Spleen (tissue), 11 donors: Measurements from ENCODE around the gene MUC16. TPM values are rescaled to one million over a fixed set of nuclear protein-coding genes. Genes with fewer than 3 reads are reported as not detected.

Experiments
- DNase-seq: peaks from one replicate; pipeline ENCODE4 v3.0.0-alpha.2; 2020
- H3K27ac ChIP-seq, 8 donors: fragments of 200-600 bp; sonication (generic) in 7 of 8; 1 replicate in 4 of 8; 2 replicates in 4 of 8; pipeline versions ENCODE4 v1.5.0 to v1.8.0; 2016 to 2021; ENCODE audit warnings: inconsistent platforms in 4 of 8, mild to moderate bottlenecking in 4 of 8, moderate library complexity in 1 of 8
- H3K27me3 ChIP-seq, 7 donors: fragments of 200-600 bp; sonication (generic) in 6 of 7; replicated peaks in 1 of 7; 1 replicate in 4 of 7; 2 replicates in 3 of 7; pipeline versions ENCODE4 v1.5.0 to v1.8.0; 2016 to 2021; ENCODE audit warnings: inconsistent platforms in 3 of 7, mild to moderate bottlenecking in 1 of 7
- H3K36me3 ChIP-seq, 6 donors: fragments of 200-600 bp; sonication (generic) in 5 of 6; 1 replicate in 4 of 6; 2 replicates in 2 of 6; pipeline versions ENCODE4 v1.5.0 to v1.8.0; 2016 to 2021; ENCODE audit warnings: inconsistent platforms in 2 of 6
- H3K4me1 ChIP-seq, 6 donors: fragments of 200-600 bp; sonication (generic) in 5 of 6; 1 replicate in 3 of 6; 2 replicates in 3 of 6; pipeline versions ENCODE4 v1.5.0 to v1.8.0; 2016 to 2021; ENCODE audit warnings: inconsistent platforms in 3 of 6
- H3K4me3 ChIP-seq, 8 donors: fragments of 200-600 bp; sonication (generic) in 7 of 8; 1 replicate in 4 of 8; 2 replicates in 4 of 8; pipeline versions ENCODE4 v1.5.0 to v1.8.0; 2016 to 2021; ENCODE audit warnings: inconsistent platforms in 4 of 8, mild to moderate bottlenecking in 4 of 8, moderate library complexity in 2 of 8
- H3K9me3 ChIP-seq, 8 donors: fragments of 200-600 bp; sonication (generic) in 7 of 8; 1 replicate in 4 of 8; 2 replicates in 4 of 8; pipeline versions ENCODE4 v1.5.0 to v1.8.0; 2016 to 2021; ENCODE audit warnings: inconsistent platforms in 4 of 8
- CTCF ChIP-seq, 11 experiments: fragments of 200-600 bp in 7 of 11; fragments of 450-650 bp in 4 of 11; sonication (generic) in 4 of 11; IDR thresholded peaks in 8 of 11; conservative IDR thresholded peaks in 3 of 11; 1 replicate in 7 of 11; 2 replicates in 4 of 11; pipeline versions ENCODE4 v1.4.0 to v1.8.0; 2016 to 2021; ENCODE audit warnings: antibody characterized with exemption in 11 of 11, inconsistent platforms in 4 of 11, mild to moderate bottlenecking in 1 of 11
- POLR2A ChIP-seq, 3 donors: fragments of 450-650 bp; IDR thresholded peaks; one replicate each; pipeline ENCODE4 v1.5.1; 2017; ENCODE audit warnings: antibody characterized with exemption in 3 of 3, mild to moderate bottlenecking in 1 of 3
- POLR2AphosphoS5 ChIP-seq, 3 donors: sonication (generic); formaldehyde crosslinking; IDR thresholded peaks; one replicate each; pipeline ENCODE4 v1.5.1; 2017; ENCODE audit warnings: antibody characterized with exemption in 3 of 3
- WGBS, 5 donors: extraction: QIAGEN DNeasy Blood & Tissue Kit in 3 of 5; methylation state at CpG; one replicate each; pipeline versions ENCODE4 v1.1.5 to v1.1.7; 2013 to 2018; 5-methylcytosine and 5-hydroxymethylcytosine counted together
- intact Hi-C: fragments of 100-400 bp; cut with DNase I; formaldehyde crosslinking; loops from one replicate; pipeline ENCODE4 v1.15.0; 2023; ENCODE audit warnings: low total_unique reads
- polyA plus RNA-seq, 3 donors: library from polyadenylated mRNA; stranded (reverse); fragments of 200-250 nt; gene quantifications; one replicate each; pipeline ENCODE4 v1.2.1, GENCODE V29; 2013
- total RNA-seq, 7 donors: library from RNA; depleted of rRNA in 3 of 7; stranded (reverse); fragments of >200 nt in 3 of 7; fragmentation: NEBNext Ultra II Directional in 4 of 7; extraction: Animal tissue kit (Norgen Biotek cat#: 25700) in 4 of 7; gene quantifications; one replicate each; pipeline versions ENCODE4 v1.1.0 to v1.2.1, GENCODE V29; 2016 to 2021
- donor health status: healthy with polysubstance abuse.
- donor health status: DM: no; HTN: no; CAD: no; lungs with moderate emphysema.
- donor health status: DM: no; HTN: no; CAD: no.
- donor health status: Bipolar disorder and iron deficiency.
- donor health status: healthy.
- donor health status: DM: no; HTN: no; CAD: no.
- donor health status: DM: yes; HTN: yes; CAD: no.

MUC16 gene
- total and polyA plus RNA-seq, 10 donors = 0.02 to 0.54 (median 0.09) TPM; not detected in 2

- Histone ChIP-seq H3K4me1 (no peaks in the 10 kb centered on the region), H3K27me3 (peaks cover 0 to 35% (median 0%) of the 10 kb centered on the region in 7 donors), H3K4me3 (no peak overlapping the region), H3K9me3 (no peaks in the 10 kb centered on the region), H3K27ac (no peak overlapping the region), H3K36me3 (no peaks in the 10 kb centered on the region)
- intact Hi-C loops = no loop called here
- WGBS, 5 donors = 85 to 90% (median 89%) methylated on average over 8 of the region's 8 CpGs
- no peak for DNase-seq
- TF ChIP-seq POLR2A (IDR thresholded peaks at IDR 0.05) (no peak), POLR2AphosphoS5 (IDR thresholded peaks at IDR 0.05) (no peak), CTCF (IDR thresholded peaks at IDR 0.05 in 8 of 11, conservative IDR thresholded peaks at IDR 0.05 in 3 of 11) (no peak)
Measured at GRCh38 chr19:9037400-9038062, 27.3 kb upstream of the MUC16 start.

GRCh38 chr19:9032136-9032631, 22.0 kb upstream of the MUC16 start:
- Histone ChIP-seq H3K4me1 (no peaks in the 10 kb centered on the region), H3K36me3 (no peaks in the 10 kb centered on the region), H3K9me3 (no peaks in the 10 kb centered on the region), H3K27ac (no peak overlapping the region), H3K27me3 (peaks cover 0 to 20% (median 0%) of the 10 kb centered on the region in 7 donors), H3K4me3 (no peak overlapping the region)
- WGBS, 5 donors = 70 to 80% (median 77%) methylated on average over 4 to 5 of the region's 5 CpGs
- intact Hi-C loops = no loop called here
- TF ChIP-seq CTCF (IDR thresholded peaks at IDR 0.05 in 8 of 11, conservative IDR thresholded peaks at IDR 0.05 in 3 of 11) (no peak), POLR2A (IDR thresholded peaks at IDR 0.05) (no peak)
- DNase-seq = no peak

GRCh38 chr19:9018163-9018875, 8.1 kb upstream of the MUC16 start:
- H3K9me3 ChIP-seq = peaks cover 0 to 14% (median 0%) of the 10 kb centered on the region in 8 donors
- H3K36me3 ChIP-seq = no peaks in the 10 kb centered on the region
- TF ChIP-seq POLR2AphosphoS5 (IDR thresholded peaks at IDR 0.05) = no peak
- no peak for TF ChIP-seq CTCF (IDR thresholded peaks at IDR 0.05 in 8 of 11, conservative IDR thresholded peaks at IDR 0.05 in 3 of 11)
- TF ChIP-seq POLR2A (IDR thresholded peaks at IDR 0.05) = no peak
- no peak overlapping the region for H3K27ac ChIP-seq
- intact Hi-C loops = no loop called here
- WGBS, 5 donors = 85 to 91% (median 87%) methylated on average over 26 to 27 of the region's 27 CpGs
- H3K27me3 ChIP-seq = peaks cover 0 to 8% (median 0%) of the 10 kb centered on the region in 7 donors
- no peak for DNase-seq
- no peak overlapping the region for H3K4me3 ChIP-seq
- no peaks in the 10 kb centered on the region for H3K4me1 ChIP-seq

GRCh38 chr19:9014803-9015202, 4.6 kb upstream of the MUC16 start:
- intact Hi-C loops = no loop called here
- peaks cover 0 to 28% (median 0%) of the 10 kb centered on the region in 7 donors for H3K27me3 ChIP-seq
- no peaks in the 10 kb centered on the region for H3K4me1 ChIP-seq
- DNase-seq = no peak
- H3K27ac ChIP-seq = no peak overlapping the region
- 50 to 71% (median 60%) methylated on average over 7 of the region's 7 CpGs for WGBS, 5 donors
- H3K9me3 ChIP-seq = peaks cover 0 to 16% (median 0%) of the 10 kb centered on the region in 8 donors
- no peak overlapping the region for H3K4me3 ChIP-seq
- H3K36me3 ChIP-seq = no peaks in the 10 kb centered on the region
- TF ChIP-seq POLR2AphosphoS5 (IDR thresholded peaks at IDR 0.05) (no peak), POLR2A (IDR thresholded peaks at IDR 0.05) (no peak), CTCF (IDR thresholded peaks at IDR 0.05 in 8 of 11, conservative IDR thresholded peaks at IDR 0.05 in 3 of 11) (no peak)
